ENCODE results near the gene CALD1.

Gene CALD1

DNA sequence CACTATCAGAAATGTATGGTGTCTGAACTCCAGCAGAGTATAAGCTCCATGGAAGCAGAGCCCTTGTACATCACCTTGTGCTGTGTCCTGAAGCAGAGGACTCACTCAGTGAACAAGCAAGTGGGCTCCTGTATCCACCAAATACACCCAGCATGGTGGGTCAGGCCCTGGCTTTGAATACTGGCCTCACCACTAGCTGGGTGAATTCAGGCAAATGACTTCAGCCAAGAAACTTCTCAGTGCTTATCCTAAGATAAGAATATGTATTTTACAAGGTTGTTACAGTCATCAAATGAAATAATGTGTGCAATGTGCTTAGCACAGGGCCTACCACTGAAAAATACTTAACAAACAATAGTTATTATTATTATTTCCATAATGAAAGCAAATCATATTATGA lies 62.6 kb downstream of the CALD1 start:
- no peak overlapping the region for H3K4me3 ChIP-seq (ENCODE audit: low read depth, low read length)
- H3K79me1 ChIP-seq (ENCODE audit: low read length): peaks cover 7% of the 10 kb centered on the region
- no peak overlapping the region for H3K4me2 ChIP-seq (ENCODE audit: low read length)
- H3K23ac ChIP-seq (ENCODE audit: low read length): peak overlapping the region; percentile 69
- peaks cover 15 to 39% of the 10 kb centered on the region in 2 experiments for H3K36me3 ChIP-seq (ENCODE audit: control insufficient read depth in 1 of 2, insufficient read depth in 2 of 2, low read length in 2 of 2)
- DNase-seq: no peak
- no peak overlapping the region for H2BK5ac ChIP-seq (ENCODE audit: low read depth, low read length, poor library complexity)
- no peak overlapping the region for H4K91ac ChIP-seq (ENCODE audit: low read depth, low read length)
- peaks cover 7% of the 10 kb centered on the region for H3K79me2 ChIP-seq (ENCODE audit: control insufficient read depth, insufficient read depth, low read length, poor library complexity)
- no peak overlapping the region for H3K27ac ChIP-seq (ENCODE audit: low read depth, low read length)
- H2BK12ac ChIP-seq (ENCODE audit: low read length): no peak overlapping the region
- no peak overlapping the region for H3K18ac ChIP-seq (ENCODE audit: low read length)
- H2AFZ ChIP-seq (ENCODE audit: insufficient read depth, low read length, poor library complexity): no peak overlapping the region
- peaks cover 0 to 5% of the 10 kb centered on the region in 2 experiments for H3K4me1 ChIP-seq (ENCODE audit: control insufficient read depth in 1 of 2, insufficient read depth in 2 of 2, low read length in 2 of 2)
- H3K4ac ChIP-seq (ENCODE audit: low read depth, low read length): peak overlapping the region; percentile 5
- no peak overlapping the region for H3K14ac ChIP-seq (ENCODE audit: low read length)
- no peak overlapping the region for H3K9ac ChIP-seq (ENCODE audit: low read length)
- no peak overlapping the region for H4K12ac ChIP-seq (ENCODE audit: low read depth, low read length)
- H4K8ac ChIP-seq (ENCODE audit: low read depth, low read length): no peak overlapping the region
- no peaks in the 10 kb centered on the region for H3K9me3 ChIP-seq (ENCODE audit: insufficient read depth, low read depth, low read length)
- H2BK120ac ChIP-seq (ENCODE audit: insufficient read depth, low read length, poor library complexity): no peak overlapping the region
- no peaks in the 10 kb centered on the region for H3K27me3 ChIP-seq (ENCODE audit: insufficient read depth, low read length)
- H2AK5ac ChIP-seq (ENCODE audit: low read length): no peak overlapping the region

DNA sequence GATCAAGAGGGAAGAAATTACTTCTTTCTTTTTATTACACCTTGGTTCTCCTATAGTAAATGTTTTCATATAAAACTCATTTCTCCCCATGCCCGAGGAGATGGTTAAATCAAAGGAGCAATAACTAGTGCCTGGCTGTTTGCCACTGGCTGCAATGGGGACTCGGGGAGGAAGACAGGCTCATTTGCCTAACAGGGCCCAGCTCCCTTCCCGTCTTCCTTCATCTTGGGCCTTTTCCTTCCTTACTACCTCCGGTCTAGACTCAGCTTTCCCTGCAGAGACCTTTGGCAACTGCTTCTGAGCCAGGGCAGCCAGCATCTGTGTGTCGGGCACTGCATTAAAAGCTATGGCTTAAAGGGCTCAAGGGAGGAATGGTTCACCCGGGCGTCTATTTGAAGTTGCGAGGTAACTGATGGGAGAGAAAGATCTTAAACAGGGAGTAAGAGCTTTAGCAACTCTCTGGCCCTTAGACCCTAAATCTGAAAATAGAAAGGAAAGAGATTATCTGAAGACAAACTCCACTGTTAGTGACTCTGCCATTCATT lies 63.5 kb downstream of the CALD1 start:
- Histone ChIP-seq H3K9ac (ENCODE audit: low read length) (no peak overlapping the region), H3K27ac (ENCODE audit: low read depth, low read length) (no peak overlapping the region), H4K8ac (ENCODE audit: low read depth, low read length) (no peak overlapping the region), H2AFZ (ENCODE audit: insufficient read depth, low read length, poor library complexity) (no peak overlapping the region), H2AK5ac (ENCODE audit: low read length) (no peak overlapping the region), H3K14ac (ENCODE audit: low read length) (no peak overlapping the region), H3K79me2 (ENCODE audit: control insufficient read depth, insufficient read depth, low read length, poor library complexity) (peaks cover 7% of the 10 kb centered on the region), H2BK12ac (ENCODE audit: low read length) (no peak overlapping the region), H3K9me3 (ENCODE audit: insufficient read depth, low read depth, low read length) (no peaks in the 10 kb centered on the region), H2BK5ac (ENCODE audit: low read depth, low read length, poor library complexity) (no peak overlapping the region), H3K36me3 (ENCODE audit: control insufficient read depth in 1 of 2, insufficient read depth in 2 of 2, low read length in 2 of 2) (peaks cover 18 to 42% of the 10 kb centered on the region in 2 experiments), H3K18ac (ENCODE audit: low read length) (peak overlapping the region; percentile 4), H3K79me1 (ENCODE audit: low read length) (peaks cover 7% of the 10 kb centered on the region), H3K4ac (ENCODE audit: low read depth, low read length) (peak overlapping the region; percentile 2), H2BK120ac (ENCODE audit: insufficient read depth, low read length, poor library complexity) (no peak overlapping the region), H4K12ac (ENCODE audit: low read depth, low read length) (no peak overlapping the region), H3K4me3 (ENCODE audit: low read depth, low read length) (no peak overlapping the region), H3K27me3 (ENCODE audit: insufficient read depth, low read length) (no peaks in the 10 kb centered on the region), H3K4me2 (ENCODE audit: low read length) (no peak overlapping the region), H4K91ac (ENCODE audit: low read depth, low read length) (no peak overlapping the region), H3K4me1 (ENCODE audit: control insufficient read depth in 1 of 2, insufficient read depth in 2 of 2, low read length in 2 of 2) (peaks cover 0 to 5% of the 10 kb centered on the region in 2 experiments), H3K23ac (ENCODE audit: low read length) (no peak overlapping the region)
- DNase-seq: no peak
- WGBS (ENCODE audit: extremely low coverage, insufficient coverage, insufficient read length): no CpG with 5 or more reads among the region's 8 CpGs

DNA sequence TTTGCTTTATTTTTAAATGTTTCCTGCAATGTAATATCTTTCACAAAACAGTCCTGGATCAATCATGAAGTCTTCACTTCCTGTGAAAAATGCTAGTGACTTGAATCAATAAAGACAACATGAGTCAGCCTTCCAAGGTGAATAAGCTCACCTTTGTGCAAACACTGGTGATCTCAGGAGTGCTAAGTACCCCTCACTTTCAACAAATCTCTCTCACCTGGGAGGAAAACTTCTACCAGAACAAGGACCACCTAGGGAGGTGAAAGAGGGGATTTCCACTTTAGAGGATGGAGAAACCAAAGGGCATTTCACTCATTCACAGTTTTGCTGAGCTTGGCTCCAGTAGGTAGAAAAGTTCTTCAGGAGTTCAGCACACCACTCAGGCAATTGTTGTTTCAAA lies 64.8 kb downstream of the CALD1 start:
- Histone ChIP-seq H3K36me3 (ENCODE audit: control insufficient read depth in 1 of 2, insufficient read depth in 2 of 2, low read length in 2 of 2) (peaks cover 18 to 42% of the 10 kb centered on the region in 2 experiments), H2BK5ac (ENCODE audit: low read depth, low read length, poor library complexity) (peak overlapping the region; percentile 69), H3K4me3 (ENCODE audit: low read depth, low read length) (no peak overlapping the region), H3K23ac (ENCODE audit: low read length) (no peak overlapping the region), H2BK12ac (ENCODE audit: low read length) (no peak overlapping the region), H4K8ac (ENCODE audit: low read depth, low read length) (no peak overlapping the region), H2AK5ac (ENCODE audit: low read length) (no peak overlapping the region), H4K12ac (ENCODE audit: low read depth, low read length) (no peak overlapping the region), H3K79me1 (ENCODE audit: low read length) (peaks cover 7% of the 10 kb centered on the region), H3K18ac (ENCODE audit: low read length) (peak overlapping the region; percentile 44), H3K4me2 (ENCODE audit: low read length) (no peak overlapping the region), H3K9ac (ENCODE audit: low read length) (no peak overlapping the region), H2AFZ (ENCODE audit: insufficient read depth, low read length, poor library complexity) (no peak overlapping the region), H3K4me1 (ENCODE audit: control insufficient read depth in 1 of 2, insufficient read depth in 2 of 2, low read length in 2 of 2) (peaks cover 0 to 5% of the 10 kb centered on the region in 2 experiments), H3K27ac (ENCODE audit: low read depth, low read length) (peak overlapping the region; percentile 46), H3K27me3 (ENCODE audit: insufficient read depth, low read length) (no peaks in the 10 kb centered on the region), H3K14ac (ENCODE audit: low read length) (no peak overlapping the region), H3K9me3 (ENCODE audit: insufficient read depth, low read depth, low read length) (no peaks in the 10 kb centered on the region), H4K91ac (ENCODE audit: low read depth, low read length) (peak overlapping the region; percentile 17), H3K79me2 (ENCODE audit: control insufficient read depth, insufficient read depth, low read length, poor library complexity) (peaks cover 7% of the 10 kb centered on the region), H2BK120ac (ENCODE audit: insufficient read depth, low read length, poor library complexity) (peak overlapping the region; percentile 46), H3K4ac (ENCODE audit: low read depth, low read length) (peak overlapping the region; percentile 47)
- no peak for DNase-seq

DNA sequence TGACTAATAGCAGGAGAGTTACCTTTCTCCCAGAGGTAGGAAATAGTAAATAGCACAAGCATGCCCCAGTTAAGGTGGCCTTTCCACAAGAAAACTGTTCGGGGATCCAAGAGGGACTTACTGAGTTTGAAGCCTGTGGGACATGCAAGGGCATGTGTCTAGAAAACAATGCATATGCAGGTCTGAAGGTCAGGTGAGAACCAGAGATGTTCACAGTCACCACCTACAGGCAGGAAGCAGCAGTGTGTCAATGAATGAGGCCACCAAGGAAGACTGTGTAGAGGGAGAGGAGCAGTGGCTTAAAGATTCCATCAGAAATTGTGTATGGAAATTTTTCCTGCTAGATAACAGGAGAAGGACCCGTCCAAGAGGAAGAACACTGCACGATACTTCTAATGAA lies 66.0 kb downstream of the CALD1 start:
- H4K91ac ChIP-seq (ENCODE audit: low read depth, low read length): no peak overlapping the region
- no peak overlapping the region for H3K14ac ChIP-seq (ENCODE audit: low read length)
- peaks cover 5% of the 10 kb centered on the region for H3K79me1 ChIP-seq (ENCODE audit: low read length)
- no peak overlapping the region for H3K4me3 ChIP-seq (ENCODE audit: low read depth, low read length)
- DNase-seq: peak; percentile 22 to 63
- H3K36me3 ChIP-seq (ENCODE audit: control insufficient read depth in 1 of 2, insufficient read depth in 2 of 2, low read length in 2 of 2): peaks cover 17 to 41% of the 10 kb centered on the region in 2 experiments
- no peak overlapping the region for H2BK120ac ChIP-seq (ENCODE audit: insufficient read depth, low read length, poor library complexity)
- H3K79me2 ChIP-seq (ENCODE audit: control insufficient read depth, insufficient read depth, low read length, poor library complexity): peaks cover 5% of the 10 kb centered on the region
- H3K4ac ChIP-seq (ENCODE audit: low read depth, low read length): no peak overlapping the region
- no peaks in the 10 kb centered on the region for H3K9me3 ChIP-seq (ENCODE audit: insufficient read depth, low read depth, low read length)
- H2BK5ac ChIP-seq (ENCODE audit: low read depth, low read length, poor library complexity): no peak overlapping the region
- H2AK5ac ChIP-seq (ENCODE audit: low read length): no peak overlapping the region
- no peak overlapping the region for H3K9ac ChIP-seq (ENCODE audit: low read length)
- H3K23ac ChIP-seq (ENCODE audit: low read length): no peak overlapping the region
- no peaks in the 10 kb centered on the region for H3K27me3 ChIP-seq (ENCODE audit: insufficient read depth, low read length)
- no peak overlapping the region for H3K4me2 ChIP-seq (ENCODE audit: low read length)
- H3K18ac ChIP-seq (ENCODE audit: low read length): no peak overlapping the region
- H2AFZ ChIP-seq (ENCODE audit: insufficient read depth, low read length, poor library complexity): no peak overlapping the region
- no peak overlapping the region for H2BK12ac ChIP-seq (ENCODE audit: low read length)
- H3K4me1 ChIP-seq (ENCODE audit: control insufficient read depth in 1 of 2, insufficient read depth in 2 of 2, low read length in 2 of 2): peaks cover 0 to 2% of the 10 kb centered on the region in 2 experiments
- H4K12ac ChIP-seq (ENCODE audit: low read depth, low read length): no peak overlapping the region
- H3K27ac ChIP-seq (ENCODE audit: low read depth, low read length): peak overlapping the region; percentile 16
- no CpG with 5 or more reads among the region's 3 CpGs for WGBS (ENCODE audit: extremely low coverage, insufficient coverage, insufficient read length)
- H4K8ac ChIP-seq (ENCODE audit: low read depth, low read length): no peak overlapping the region
